Right atrium auricular region (tissue), 2 donors: ENCODE data around the gene MCF2L2. TPM values are rescaled to one million over a fixed set of nuclear protein-coding genes. Genes with fewer than 3 reads are reported as not detected.

Experiments used
- DNase-seq: peaks from one replicate; pipeline ENCODE4 v3.0.0-alpha.2; 2019; ENCODE audit warnings: low spot score
- H3K27ac ChIP-seq, 2 donors: fragments of 200-600 bp; sonication (generic); 1 replicate in 1 of 2; 2 replicates in 1 of 2; pipeline ENCODE4 v1.5.1; 2016 to 2019
- H3K27me3 ChIP-seq, 2 donors: fragments of 200-600 bp; sonication (generic); one replicate each; pipeline versions ENCODE4 v1.5.1 to v1.6.0; 2017 to 2019
- H3K36me3 ChIP-seq: fragments of 200-600 bp; sonication (generic); one replicate; pipeline ENCODE4 v1.5.1; 2016
- H3K4me1 ChIP-seq, 2 donors: fragments of 200-600 bp; sonication (generic); one replicate each; pipeline versions ENCODE4 v1.5.1 to v1.6.0; 2017 to 2019
- H3K4me3 ChIP-seq, 2 donors: fragments of 200-600 bp; sonication (generic); 1 replicate in 1 of 2; 2 replicates in 1 of 2; pipeline ENCODE4 v1.5.1; 2017 to 2019; ENCODE audit warnings: mild to moderate bottlenecking in 1 of 2, moderate library complexity in 1 of 2
- H3K9me3 ChIP-seq, 2 donors: fragments of 200-600 bp; sonication (generic); one replicate each; pipeline ENCODE4 v1.5.1; 2019
- CTCF ChIP-seq, 2 donors: fragments of 200-600 bp; sonication (generic); IDR thresholded peaks; one replicate each; pipeline ENCODE4 v1.5.1; 2019; ENCODE audit warnings: antibody characterized with exemption in 2 of 2
- total RNA-seq, 2 donors: library from RNA; depleted of rRNA; stranded (reverse); fragments of >200 nt; gene quantifications; one replicate each; pipeline ENCODE4 v1.1.0, GENCODE V29; 2016

The MCF2L2 gene
- total RNA-seq, 2 donors from 2014 or later: 0.08 TPM; not detected in 1

- H3K4me1 ChIP-seq: no peaks in the 10 kb centered on the region
- no peak overlapping the region for H3K4me3 ChIP-seq
- no peaks in the 10 kb centered on the region for H3K27me3 ChIP-seq
- TF ChIP-seq CTCF (IDR thresholded peaks at IDR 0.05): no peak
- no peak for DNase-seq
- no peak overlapping the region for H3K27ac ChIP-seq
- H3K36me3 ChIP-seq: no peaks in the 10 kb centered on the region
- H3K9me3 ChIP-seq: no peaks in the 10 kb centered on the region
Measured at GRCh38 chr3:183226333-183226890, 202.0 kb downstream of the MCF2L2 start.

GRCh38 chr3:183224180-183224970 is 204.0 kb downstream of the MCF2L2 start:
- no peak for DNase-seq
- no peak for TF ChIP-seq CTCF (IDR thresholded peaks at IDR 0.05)
- no peaks in the 10 kb centered on the region for H3K9me3 ChIP-seq
- no peak overlapping the region for H3K27ac ChIP-seq
- H3K36me3 ChIP-seq: no peaks in the 10 kb centered on the region
- H3K4me1 ChIP-seq: no peaks in the 10 kb centered on the region
- no peaks in the 10 kb centered on the region for H3K27me3 ChIP-seq
- H3K4me3 ChIP-seq: no peak overlapping the region

GRCh38 chr3:183222631-183223235 is 205.7 kb downstream of the MCF2L2 start:
- Histone ChIP-seq H3K4me1 (no peaks in the 10 kb centered on the region), H3K27me3 (no peaks in the 10 kb centered on the region), H3K36me3 (no peaks in the 10 kb centered on the region), H3K4me3 (no peak overlapping the region), H3K9me3 (no peaks in the 10 kb centered on the region), H3K27ac (no peak overlapping the region)
- no peak for TF ChIP-seq CTCF (IDR thresholded peaks at IDR 0.05)
- no peak for DNase-seq

- H3K4me3 ChIP-seq: no peak overlapping the region
- no peaks in the 10 kb centered on the region for H3K4me1 ChIP-seq
- no peak overlapping the region for H3K27ac ChIP-seq
- no peaks in the 10 kb centered on the region for H3K36me3 ChIP-seq
- no peak for TF ChIP-seq CTCF (IDR thresholded peaks at IDR 0.05)
- H3K27me3 ChIP-seq: no peaks in the 10 kb centered on the region
- no peak for DNase-seq
- H3K9me3 ChIP-seq: no peaks in the 10 kb centered on the region
Measured at GRCh38 chr3:183220828-183221227, 207.6 kb downstream of the MCF2L2 start.

- no peaks in the 10 kb centered on the region for H3K9me3 ChIP-seq
- no peak overlapping the region for H3K4me3 ChIP-seq
- TF ChIP-seq CTCF (IDR thresholded peaks at IDR 0.05): no peak
- H3K36me3 ChIP-seq: no peaks in the 10 kb centered on the region
- H3K27ac ChIP-seq: no peak overlapping the region
- no peak for DNase-seq
- H3K4me1 ChIP-seq: no peaks in the 10 kb centered on the region
- H3K27me3 ChIP-seq: no peaks in the 10 kb centered on the region
Measured at GRCh38 chr3:183218826-183219225, 209.6 kb downstream of the MCF2L2 start.
